ENCODE data around the gene GNG7.
A peak's percentile ranks its signal among the peaks of the same experiment; 100 is the strongest.
"Not testable (repeated sequence)": the region's sequence is repeated elsewhere in the genome, so short reads cannot be mapped to it uniquely, and the experiment has no call there.

Gene GNG7

GRCh38 chr19:2575734-2576481 lies 126.6 kb downstream of the GNG7 start:
- no peaks in the 10 kb centered on the region for H3K36me3 ChIP-seq (ENCODE audit: control insufficient read depth, insufficient read depth, low read length)
- peaks cover 33% of the 10 kb centered on the region for H3K4me1 ChIP-seq (ENCODE audit: control insufficient read depth, insufficient read depth, low read length)
- H3K9me3 ChIP-seq (ENCODE audit: control insufficient read depth, low read length) = no peaks in the 10 kb centered on the region
- H3K4me3 ChIP-seq (ENCODE audit: low read length) = no peak overlapping the region
- H3K9ac ChIP-seq (ENCODE audit: low read length) = no peak overlapping the region
- H3K27me3 ChIP-seq (ENCODE audit: control insufficient read depth, insufficient read depth, low read length) = peaks cover 4% of the 10 kb centered on the region

- Histone ChIP-seq H3K36me3 (ENCODE audit: control insufficient read depth, insufficient read depth, low read length) (no peaks in the 10 kb centered on the region), H3K27me3 (ENCODE audit: control insufficient read depth, insufficient read depth, low read length) (peaks cover 4% of the 10 kb centered on the region), H3K9me3 (ENCODE audit: control insufficient read depth, low read length) (no peaks in the 10 kb centered on the region), H3K9ac (ENCODE audit: low read length) (no peak overlapping the region), H3K4me1 (ENCODE audit: control insufficient read depth, insufficient read depth, low read length) (peaks cover 33% of the 10 kb centered on the region), H3K4me3 (ENCODE audit: low read length) (no peak overlapping the region)
Observed at GRCh38 chr19:2574971-2575630, 127.4 kb downstream of the GNG7 start.

GRCh38 chr19:2574478-2574931 lies 128.0 kb downstream of the GNG7 start:
- H3K27me3 ChIP-seq (ENCODE audit: control insufficient read depth, insufficient read depth, low read length) = peaks cover 4% of the 10 kb centered on the region
- H3K36me3 ChIP-seq (ENCODE audit: control insufficient read depth, insufficient read depth, low read length) = no peaks in the 10 kb centered on the region
- H3K4me3 ChIP-seq (ENCODE audit: low read length) = no peak overlapping the region
- H3K4me1 ChIP-seq (ENCODE audit: control insufficient read depth, insufficient read depth, low read length) = peaks cover 27% of the 10 kb centered on the region
- H3K9me3 ChIP-seq (ENCODE audit: control insufficient read depth, low read length) = no peaks in the 10 kb centered on the region
- no peak overlapping the region for H3K9ac ChIP-seq (ENCODE audit: low read length)

GRCh38 chr19:2573916-2574315 lies 128.6 kb downstream of the GNG7 start:
- Histone ChIP-seq H3K36me3 (ENCODE audit: control insufficient read depth, insufficient read depth, low read length) (no peaks in the 10 kb centered on the region), H3K9ac (ENCODE audit: low read length) (no peak overlapping the region)

GRCh38 chr19:2572152-2572551 lies 130.3 kb downstream of the GNG7 start:
- H3K36me3 ChIP-seq (ENCODE audit: control insufficient read depth, insufficient read depth, low read length); H3K4me1 ChIP-seq (ENCODE audit: control insufficient read depth, insufficient read depth, low read length); H3K9me3 ChIP-seq (ENCODE audit: control insufficient read depth, low read length); H3K27me3 ChIP-seq (ENCODE audit: control insufficient read depth, insufficient read depth, low read length); H3K4me3 ChIP-seq (ENCODE audit: low read length); H3K9ac ChIP-seq (ENCODE audit: low read length): not testable (repeated sequence)

More at GRCh38 chr19:2573916-2574315, 128.6 kb downstream of the GNG7 start:
- Histone ChIP-seq H3K9me3 (ENCODE audit: control insufficient read depth, low read length) (no peaks in the 10 kb centered on the region), H3K4me3 (ENCODE audit: low read length) (no peak overlapping the region), H3K4me1 (ENCODE audit: control insufficient read depth, insufficient read depth, low read length) (peaks cover 24% of the 10 kb centered on the region), H3K27me3 (ENCODE audit: control insufficient read depth, insufficient read depth, low read length) (peaks cover 3% of the 10 kb centered on the region)

- H3K9ac ChIP-seq (ENCODE audit: low read length) = no peak overlapping the region
- H3K9me3 ChIP-seq (ENCODE audit: control insufficient read depth, low read length) = no peaks in the 10 kb centered on the region
- H3K4me1 ChIP-seq (ENCODE audit: control insufficient read depth, insufficient read depth, low read length) = no peaks in the 10 kb centered on the region
- H3K36me3 ChIP-seq (ENCODE audit: control insufficient read depth, insufficient read depth, low read length) = no peaks in the 10 kb centered on the region
- no peak overlapping the region for H3K4me3 ChIP-seq (ENCODE audit: low read length)
- H3K27me3 ChIP-seq (ENCODE audit: control insufficient read depth, insufficient read depth, low read length) = no peaks in the 10 kb centered on the region
Observed at GRCh38 chr19:2569596-2570465, 132.7 kb downstream of the GNG7 start.

GRCh38 chr19:2567996-2568395 lies 134.5 kb downstream of the GNG7 start:
- Histone ChIP-seq H3K4me3 (ENCODE audit: low read length) (no peak overlapping the region), H3K4me1 (ENCODE audit: control insufficient read depth, insufficient read depth, low read length) (no peaks in the 10 kb centered on the region), H3K9me3 (ENCODE audit: control insufficient read depth, low read length) (no peaks in the 10 kb centered on the region), H3K36me3 (ENCODE audit: control insufficient read depth, insufficient read depth, low read length) (no peaks in the 10 kb centered on the region), H3K27me3 (ENCODE audit: control insufficient read depth, insufficient read depth, low read length) (no peaks in the 10 kb centered on the region), H3K9ac (ENCODE audit: low read length) (no peak overlapping the region)

GRCh38 chr19:2567580-2567979 lies 134.9 kb downstream of the GNG7 start:
- Histone ChIP-seq H3K4me1 (ENCODE audit: control insufficient read depth, insufficient read depth, low read length) (no peaks in the 10 kb centered on the region), H3K9ac (ENCODE audit: low read length) (no peak overlapping the region)

GRCh38 chr19:2563546-2563945 lies 138.9 kb downstream of the GNG7 start:
- H3K27me3 ChIP-seq (ENCODE audit: control insufficient read depth, insufficient read depth, low read length); H3K9ac ChIP-seq (ENCODE audit: low read length); H3K4me3 ChIP-seq (ENCODE audit: low read length); H3K36me3 ChIP-seq (ENCODE audit: control insufficient read depth, insufficient read depth, low read length); H3K9me3 ChIP-seq (ENCODE audit: control insufficient read depth, low read length); H3K4me1 ChIP-seq (ENCODE audit: control insufficient read depth, insufficient read depth, low read length): not testable (repeated sequence)

More at GRCh38 chr19:2567580-2567979, 134.9 kb downstream of the GNG7 start:
- Histone ChIP-seq H3K4me3 (ENCODE audit: low read length) (no peak overlapping the region), H3K36me3 (ENCODE audit: control insufficient read depth, insufficient read depth, low read length) (no peaks in the 10 kb centered on the region), H3K27me3 (ENCODE audit: control insufficient read depth, insufficient read depth, low read length) (no peaks in the 10 kb centered on the region), H3K9me3 (ENCODE audit: control insufficient read depth, low read length) (no peaks in the 10 kb centered on the region)

GRCh38 chr19:2561895-2562294 lies 140.6 kb downstream of the GNG7 start:
- no peaks in the 10 kb centered on the region for H3K36me3 ChIP-seq (ENCODE audit: control insufficient read depth, insufficient read depth, low read length)
- no peaks in the 10 kb centered on the region for H3K4me1 ChIP-seq (ENCODE audit: control insufficient read depth, insufficient read depth, low read length)
- H3K27me3 ChIP-seq (ENCODE audit: control insufficient read depth, insufficient read depth, low read length) = no peaks in the 10 kb centered on the region
- no peak overlapping the region for H3K4me3 ChIP-seq (ENCODE audit: low read length)
- H3K9me3 ChIP-seq (ENCODE audit: control insufficient read depth, low read length) = no peaks in the 10 kb centered on the region
- H3K9ac ChIP-seq (ENCODE audit: low read length) = peak overlapping the region; percentile 28

- Histone ChIP-seq H3K27me3 (ENCODE audit: control insufficient read depth, insufficient read depth, low read length) (no peaks in the 10 kb centered on the region), H3K4me1 (ENCODE audit: control insufficient read depth, insufficient read depth, low read length) (no peaks in the 10 kb centered on the region), H3K9ac (ENCODE audit: low read length) (no peak overlapping the region), H3K4me3 (ENCODE audit: low read length) (no peak overlapping the region), H3K36me3 (ENCODE audit: control insufficient read depth, insufficient read depth, low read length) (no peaks in the 10 kb centered on the region), H3K9me3 (ENCODE audit: control insufficient read depth, low read length) (no peaks in the 10 kb centered on the region)
Observed at GRCh38 chr19:2561221-2561620, 141.3 kb downstream of the GNG7 start.

- Histone ChIP-seq H3K9me3 (ENCODE audit: control insufficient read depth, low read length) (no peaks in the 10 kb centered on the region), H3K4me3 (ENCODE audit: low read length) (no peak overlapping the region), H3K27me3 (ENCODE audit: control insufficient read depth, insufficient read depth, low read length) (no peaks in the 10 kb centered on the region), H3K9ac (ENCODE audit: low read length) (no peak overlapping the region), H3K4me1 (ENCODE audit: control insufficient read depth, insufficient read depth, low read length) (no peaks in the 10 kb centered on the region), H3K36me3 (ENCODE audit: control insufficient read depth, insufficient read depth, low read length) (no peaks in the 10 kb centered on the region)
Observed at GRCh38 chr19:2560369-2560768, 142.1 kb downstream of the GNG7 start.
